K562 (cell line): Measurements from ENCODE around the gene KCNT1. TPM values are rescaled to one million over a fixed set of nuclear protein-coding genes. Genes with fewer than 3 reads are reported as not detected.

Experiments used
- JUN ChIP-seq, 2 experiments: sonication (generic) in 1 of 2; formaldehyde crosslinking in 1 of 2; IDR thresholded peaks; 2 replicates each; pipeline versions ENCODE4 v1.6.1 to v1.8.0; 2012 to 2022; ENCODE audit warnings: borderline replicate concordance in 2 of 2, mild to moderate bottlenecking in 2 of 2, improper control_type of control experiment in 1 of 2, low read depth in 1 of 2, low read length in 1 of 2, missing genetic modification reagents in 1 of 2
- RBFOX2 ChIP-seq: fragments of 200-400 bp; formaldehyde crosslinking; IDR thresholded peaks from 2 replicates; pipeline ENCODE4 v1.6.1; 2017; ENCODE audit warnings: low read depth, mild to moderate bottlenecking, low read length, moderate library complexity
- SFPQ ChIP-seq: fragments of 200-400 bp; formaldehyde crosslinking; IDR thresholded peaks from 2 replicates; pipeline ENCODE4 v1.6.1; 2017; ENCODE audit warnings: mild to moderate bottlenecking, low read depth, low read length, moderate library complexity
- TEAD1 ChIP-seq, 2 experiments: fragments of 450-650 bp in 1 of 2; sonication (generic) in 1 of 2; formaldehyde crosslinking; IDR thresholded peaks; 2 replicates each; pipeline versions ENCODE4 v1.4.0 to v1.8.0; 2020 to 2022; ENCODE audit warnings: mild to moderate bottlenecking in 2 of 2, missing genetic modification reagents in 1 of 2
- ZBTB2 ChIP-seq: fragments of 450-650 bp; IDR thresholded peaks from 2 replicates; pipeline ENCODE4 v1.6.1; 2016; ENCODE audit warnings: antibody characterized with exemption
- ZNF398 ChIP-seq: fragments of 250-450 bp; sonication (Bioruptor Pico); IDR thresholded peaks from 2 replicates; pipeline ENCODE4 v1.8.0; 2021; ENCODE audit warnings: moderate library complexity, mild to moderate bottlenecking, inconsistent platforms
- polyA plus RNA-seq, 8 experiments: library from polyadenylated mRNA; depleted of rRNA in 4 of 8; stranded (reverse) in 5 of 8; unstranded in 3 of 8; fragments of >200 nt; fragmentation: Nextera tagmentation in 2 of 8; fragmentation: Illumina TruSeq in 1 of 8; extraction: Ambion mirVana in 2 of 8; extraction: Trizol in 1 of 8; gene quantifications; 2 replicates each; pipeline versions ENCODE4 v1.2.1 to v1.2.3, GENCODE V29; 2011 to 2014; ENCODE audit warnings: inconsistent platforms in 1 of 8, missing spikeins in 1 of 8
- total RNA-seq, 7 experiments: library from RNA; depleted of rRNA in 6 of 7; stranded (reverse); fragments of >200 nt in 6 of 7; fragmentation: Illumina TruSeq in 2 of 7; extraction: Trizol in 2 of 7; gene quantifications; 2 replicates each; pipeline versions ENCODE4 v1.2.1 to v1.2.3, GENCODE V29; 2011 to 2021; ENCODE audit warnings: low replicate concordance in 1 of 7

KCNT1 gene
- total and polyA plus RNA-seq, 9 of the 15 experiments (the other 6 are each of a cell fraction or from before 2014, with no cell fraction given): 0.05 TPM; not detected in 8

GRCh38 chr9:135765416-135765815 lies 63.4 kb downstream of the KCNT1 start (continued):
- TF ChIP-seq SFPQ (no peak), ZNF398 (CRISPR knock-in tag) (no peak), TEAD1 (CRISPR knock-in tag; IDR thresholded peaks at IDR 0.05) (no peak), JUN (IDR thresholded peaks at IDR 0.05; ENCODE audit: borderline replicate concordance, low read depth, low read length) (no peak), JUN (CRISPR knock-in tag; IDR thresholded peaks at IDR 0.05; ENCODE audit: borderline replicate concordance) (no peak), RBFOX2 (no peak), ZBTB2 (no peak)
